HCT116 (cell line): Measurements from ENCODE around the gene PRSS1. TPM values are rescaled to one million over a fixed set of nuclear protein-coding genes. Genes with fewer than 3 reads are reported as not detected.

Experiments
- ATAC-seq: fragments of 200-7000 bp; cut with Tn5 transposase; 2 replicates; pipeline ENCODE4 v1.9.1; 2020; ENCODE audit warnings: mild to moderate bottlenecking, moderate library complexity
- BruUV-seq: library from RNA; stranded (reverse); fragments of 400-500 nt; replicated peaks from 2 replicates; lab custom pipeline; 2021; lab: Mats Ljungman, UMichigan
- CTCF ChIA-PET: fragments of 300-600 bp; sonication (Branson Sonifier 250); formaldehyde crosslinking; loops from one replicate; lab custom pipeline; 2021; ENCODE audit warnings: antibody characterized with exemption; lab: Charles Lee
- POLR2A ChIA-PET: fragments of 300-600, 350-600 bp; sonication (Branson Sonifier 250); formaldehyde crosslinking; loops from one replicate; lab custom pipeline; 2021; ENCODE audit warnings: antibody characterized with exemption; lab: Charles Lee
- RAD21 ChIA-PET, 2 experiments: fragments of 300-600 bp; sonication (Branson Sonifier 250); formaldehyde crosslinking; loops; one replicate each; lab custom pipeline; 2023; ENCODE audit warnings: low total read pairs in 2 of 2; ENCODE audit not compliant: uncharacterized antibody in 2 of 2, unreplicated experiment in 2 of 2, low non-redundant PET in 1 of 2; lab: Charles Lee
- DNase-seq: peaks from one replicate; pipeline ENCODE4 v3.0.0-alpha.2; 2010; ENCODE audit warnings: low read depth, low spot score
- H2AFZ ChIP-seq: fragments of 200-600 bp; shearing (Covaris generic), sonication (generic); 2 replicates; pipeline ENCODE4 v1.6.1; 2017; ENCODE audit warnings: low read depth, mixed run types, mixed read lengths, antibody characterized with exemption, low read length; ENCODE audit not compliant: poor library complexity, severe bottlenecking
- H3K27ac ChIP-seq: 2 replicates; pipeline ENCODE4 v1.5.1; 2012; ENCODE audit warnings: low read depth, low read length
- H3K27me3 ChIP-seq: fragments of 200-600 bp; sonication (generic); 2 replicates; pipeline ENCODE4 v1.6.1; 2016; ENCODE audit warnings: mixed run types, low read length, mixed read lengths; ENCODE audit not compliant: insufficient read depth
- H3K36me3 ChIP-seq, 2 experiments: fragments of 200-500 bp in 1 of 2; fragments of 200-600 bp in 1 of 2; sonication (Bioruptor generic) in 1 of 2; sonication (generic) in 1 of 2; 2 replicates each; pipeline versions ENCODE4 v1.5.1 to v1.6.1; 2014 to 2016; ENCODE audit warnings: low read length in 2 of 2, inconsistent platforms in 1 of 2, mixed read lengths in 1 of 2, mixed run types in 1 of 2; ENCODE audit not compliant: insufficient read depth in 2 of 2, control insufficient read depth in 1 of 2
- H3K4me1 ChIP-seq, 2 experiments: fragments of 200-600 bp in 1 of 2; sonication (generic) in 1 of 2; 2 replicates each; pipeline versions ENCODE4 v1.5.1 to v1.6.1; 2012 to 2017; ENCODE audit warnings: low read length in 2 of 2, inconsistent platforms in 1 of 2, mild to moderate bottlenecking in 1 of 2, mixed read lengths in 1 of 2, mixed run types in 1 of 2, moderate library complexity in 1 of 2; ENCODE audit not compliant: insufficient read depth in 2 of 2, control insufficient read depth in 1 of 2
- H3K4me2 ChIP-seq: fragments of 200-600 bp; sonication (generic); 2 replicates; pipeline ENCODE4 v1.6.1; 2017; ENCODE audit warnings: mixed run types, low read length, mixed read lengths
- H3K4me3 ChIP-seq, 2 experiments: fragments of 200-600 bp in 1 of 2; sonication (generic) in 1 of 2; replicated peaks in 1 of 2; 2 replicates each; pipeline ENCODE4 v1.5.1; 2011 to 2016; ENCODE audit warnings: low read length in 2 of 2, control low read depth in 1 of 2, low read depth in 1 of 2, mild to moderate bottlenecking in 1 of 2, mixed read lengths in 1 of 2, mixed run types in 1 of 2
- H3K79me2 ChIP-seq: fragments of 200-600 bp; sonication (generic); 2 replicates; pipeline ENCODE4 v1.6.1; 2017; ENCODE audit warnings: mild to moderate bottlenecking, mixed run types, low read length, moderate library complexity, mixed read lengths; ENCODE audit not compliant: insufficient read depth
- H3K9ac ChIP-seq: fragments of 200-600 bp; sonication (generic); 2 replicates; pipeline ENCODE4 v1.6.1; 2016; ENCODE audit warnings: low read length, mixed read lengths
- H3K9me2 ChIP-seq: fragments of 200-600 bp; sonication (generic), shearing (Covaris generic); 2 replicates; pipeline ENCODE4 v1.6.1; 2017; ENCODE audit warnings: mixed run types, mild to moderate bottlenecking, moderate library complexity; ENCODE audit not compliant: insufficient read depth
- H3K9me3 ChIP-seq, 2 experiments: fragments of 200-500 bp in 1 of 2; fragments of 200-600 bp in 1 of 2; sonication (Bioruptor generic) in 1 of 2; sonication (generic) in 1 of 2; 2 replicates each; pipeline ENCODE4 v1.6.1; 2014 to 2017; ENCODE audit warnings: low read length in 2 of 2, mixed read lengths in 2 of 2, inconsistent platforms in 1 of 2, low read depth in 1 of 2, mild to moderate bottlenecking in 1 of 2, mixed run types in 1 of 2, moderate library complexity in 1 of 2; ENCODE audit not compliant: control insufficient read depth in 1 of 2, insufficient read depth in 1 of 2
- H4K20me1 ChIP-seq: fragments of 200-600 bp; sonication (generic), shearing (Covaris generic); 2 replicates; pipeline ENCODE4 v1.6.1; 2017; ENCODE audit warnings: mixed run types, mild to moderate bottlenecking, moderate library complexity; ENCODE audit not compliant: insufficient read depth
- CBX3 ChIP-seq: IDR thresholded peaks from 2 replicates; pipeline ENCODE4 v1.6.1; 2012; ENCODE audit warnings: low read depth
- CEBPB ChIP-seq: IDR thresholded peaks from 2 replicates; pipeline ENCODE4 v1.6.1; 2012; ENCODE audit warnings: low read depth
- EGR1 ChIP-seq: IDR thresholded peaks from 2 replicates; pipeline ENCODE4 v1.6.1; 2012; ENCODE audit warnings: low read depth
- ELF1 ChIP-seq: IDR thresholded peaks from 2 replicates; pipeline ENCODE4 v1.6.1; 2012; ENCODE audit warnings: low read depth, borderline replicate concordance
- EZH2 ChIP-seq: fragments of 200-600 bp; sonication (generic); IDR thresholded peaks from 2 replicates; pipeline ENCODE4 v1.6.1; 2017; ENCODE audit warnings: antibody characterized with exemption, mixed run types
- FOSL1 ChIP-seq: IDR thresholded peaks from 2 replicates; pipeline ENCODE4 v1.6.1; 2012; ENCODE audit warnings: low read depth
- POLR2A ChIP-seq: IDR thresholded peaks from 2 replicates; pipeline ENCODE4 v1.7.0; 2011; ENCODE audit warnings: borderline replicate concordance; ENCODE audit not compliant: insufficient read depth, insufficient read length; ENCODE audit errors: extremely low read depth
- POLR2AphosphoS5 ChIP-seq: IDR thresholded peaks from 2 replicates; pipeline ENCODE4 v1.6.1; 2011; ENCODE audit warnings: mild to moderate bottlenecking, low read depth, low read length, moderate library complexity
- RAD21 ChIP-seq: IDR thresholded peaks from 2 replicates; pipeline ENCODE4 v1.6.1; 2012; ENCODE audit warnings: low read depth, mild to moderate bottlenecking
- SIN3A ChIP-seq: IDR thresholded peaks from 2 replicates; pipeline ENCODE4 v1.6.1; 2012; ENCODE audit warnings: low read depth
- SRF ChIP-seq: IDR thresholded peaks from 2 replicates; pipeline ENCODE4 v1.6.1; 2012; ENCODE audit warnings: low read depth
- TCF7L2 ChIP-seq: IDR thresholded peaks from 2 replicates; pipeline ENCODE4 v1.7.0; 2011; ENCODE audit warnings: borderline replicate concordance, inconsistent platforms; ENCODE audit not compliant: insufficient read depth, insufficient read length; ENCODE audit errors: extremely low read depth
- ZFX ChIP-seq: fragments of 450-650 bp; IDR thresholded peaks from 2 replicates; pipeline ENCODE4 v1.6.1; 2017
- ZNF274 ChIP-seq: fragments of 200-500 bp; sonication (Bioruptor generic); IDR thresholded peaks from 2 replicates; pipeline ENCODE4 v1.6.1; 2014; ENCODE audit warnings: mild to moderate bottlenecking, low read depth, low read length, inconsistent platforms
- intact Hi-C: fragments of 100-400 bp; cut with micrococcal nuclease; formaldehyde crosslinking; loops from 2 replicates; pipeline ENCODE4 v1.10.0; 2022
- total RNA-seq: library from RNA; stranded (reverse); gene quantifications from one replicate; pipeline ENCODE4 v1.2.1, GENCODE V29; 2021; ENCODE audit not compliant: unreplicated experiment
- TF ChIP-seq, protein P1 (sequence below), 3 experiments: fragments of 200-600 bp in 1 of 3; sonication (generic) in 1 of 3; IDR thresholded peaks in 2 of 3; conservative IDR thresholded peaks in 1 of 3; 2 replicates each; pipeline ENCODE4 v1.5.1; 2012 to 2017; ENCODE audit warnings: low read depth in 2 of 3, low read length in 2 of 3, antibody characterized with exemption in 1 of 3, borderline replicate concordance in 1 of 3, control low read depth in 1 of 3, mild to moderate bottlenecking in 1 of 3, mixed read lengths in 1 of 3, mixed run types in 1 of 3, moderate library complexity in 1 of 3; ENCODE audit not compliant: insufficient read depth in 1 of 3
- TF ChIP-seq, protein P2 (sequence below): IDR thresholded peaks from 2 replicates; pipeline ENCODE4 v1.6.1; 2011; ENCODE audit warnings: mild to moderate bottlenecking, low read length, moderate library complexity; ENCODE audit not compliant: insufficient replicate concordance; ENCODE audit errors: extremely low read depth

The PRSS1 gene
- total RNA-seq, 1 experiment from 2014 or later, result 14.6 TPM

- no peaks in the 10 kb centered on the region for H3K36me3 ChIP-seq
- no peaks in the 10 kb centered on the region for H3K27me3 ChIP-seq
- H3K79me2 ChIP-seq, result no peaks in the 10 kb centered on the region
- no peak overlapping the region for H3K4me2 ChIP-seq
- H4K20me1 ChIP-seq, result no peaks in the 10 kb centered on the region
- DNase-seq, result no peak
- RAD21 ChIA-PET, result no interaction called here
- intact Hi-C loops, result no loop called here
- no peak overlapping the region for H3K4me3 ChIP-seq
- H3K9me2 ChIP-seq, result no peaks in the 10 kb centered on the region
- H3K9ac ChIP-seq, result no peak overlapping the region
- H3K9me3 ChIP-seq, result no peaks in the 10 kb centered on the region
- no TSS peak for BruUV-seq
- H3K4me1 ChIP-seq, result no peaks in the 10 kb centered on the region
- POLR2A ChIA-PET, result no interaction called here
- TF ChIP-seq, protein P1, sequence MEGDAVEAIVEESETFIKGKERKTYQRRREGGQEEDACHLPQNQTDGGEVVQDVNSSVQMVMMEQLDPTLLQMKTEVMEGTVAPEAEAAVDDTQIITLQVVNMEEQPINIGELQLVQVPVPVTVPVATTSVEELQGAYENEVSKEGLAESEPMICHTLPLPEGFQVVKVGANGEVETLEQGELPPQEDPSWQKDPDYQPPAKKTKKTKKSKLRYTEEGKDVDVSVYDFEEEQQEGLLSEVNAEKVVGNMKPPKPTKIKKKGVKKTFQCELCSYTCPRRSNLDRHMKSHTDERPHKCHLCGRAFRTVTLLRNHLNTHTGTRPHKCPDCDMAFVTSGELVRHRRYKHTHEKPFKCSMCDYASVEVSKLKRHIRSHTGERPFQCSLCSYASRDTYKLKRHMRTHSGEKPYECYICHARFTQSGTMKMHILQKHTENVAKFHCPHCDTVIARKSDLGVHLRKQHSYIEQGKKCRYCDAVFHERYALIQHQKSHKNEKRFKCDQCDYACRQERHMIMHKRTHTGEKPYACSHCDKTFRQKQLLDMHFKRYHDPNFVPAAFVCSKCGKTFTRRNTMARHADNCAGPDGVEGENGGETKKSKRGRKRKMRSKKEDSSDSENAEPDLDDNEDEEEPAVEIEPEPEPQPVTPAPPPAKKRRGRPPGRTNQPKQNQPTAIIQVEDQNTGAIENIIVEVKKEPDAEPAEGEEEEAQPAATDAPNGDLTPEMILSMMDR (IDR thresholded peaks at IDR 0.05 in 2 of 3, conservative IDR thresholded peaks at IDR 0.05 in 1 of 3; ENCODE audit: borderline replicate concordance in 1 of 3, insufficient read depth in 1 of 3, low read depth in 2 of 3, low read length in 2 of 3), result no peak
- no peak for TF ChIP-seq POLR2A
- TF ChIP-seq, all 23 proteins: peak for 0
- Histone ChIP-seq H3K27ac (no peak overlapping the region), H2AFZ (no peak overlapping the region)
- ATAC-seq, result no peak
- CTCF ChIA-PET, result interaction anchor here (1.0 to 1.3 kb wide), 2 partner anchors 156 kb away, joined by 3 to 4 read pairs; no protein-coding TSS in a partner anchor
Measured at GRCh38 chr7:142788303-142789289, 39.3 kb downstream of the PRSS1 start.

DNA sequence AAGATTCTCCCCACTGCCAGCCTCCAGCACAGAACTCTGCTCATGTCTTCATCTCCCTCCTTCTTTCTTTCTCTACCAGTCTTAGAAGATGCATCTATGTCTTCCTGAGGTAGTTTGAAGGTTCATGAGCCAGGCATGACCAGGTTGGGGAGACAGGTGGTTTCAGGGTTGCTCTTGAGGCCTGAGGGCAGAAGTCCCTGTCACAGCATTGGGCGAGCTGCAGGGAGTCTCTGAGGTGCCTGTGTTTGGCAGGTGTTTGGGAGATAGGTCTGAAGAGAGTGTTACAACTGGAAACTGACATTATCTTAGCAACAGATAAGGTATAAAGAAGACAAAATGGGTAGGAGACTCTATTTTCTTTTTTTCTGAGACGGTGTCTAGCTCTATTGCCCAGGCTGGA is 40.2 kb downstream of the PRSS1 start:
- H3K79me2 ChIP-seq, result no peaks in the 10 kb centered on the region
- DNase-seq (no peak), ATAC-seq (no peak)
- H2AFZ ChIP-seq, result no peak overlapping the region
- H3K4me1 ChIP-seq, result no peaks in the 10 kb centered on the region
- no peak overlapping the region for H3K27ac ChIP-seq
- H3K36me3 ChIP-seq, result no peaks in the 10 kb centered on the region
- no peak overlapping the region for H3K4me2 ChIP-seq
- ChIA-PET RAD21 (no interaction called here), CTCF (interaction anchor here (1.0 kb wide), 1 partner anchor 157 kb away, joined by 3 read pairs; no protein-coding TSS in a partner anchor), POLR2A (no interaction called here)
- no peaks in the 10 kb centered on the region for H4K20me1 ChIP-seq
- H3K9ac ChIP-seq, result no peak overlapping the region
- BruUV-seq, result no TSS peak
- H3K4me3 ChIP-seq, result no peak overlapping the region
- H3K9me3 ChIP-seq, result no peaks in the 10 kb centered on the region
- TF ChIP-seq EZH2 (no peak), EGR1 (no peak), TCF7L2 (no peak), RAD21 (no peak), CBX3 (no peak), CEBPB (no peak), ZFX (no peak), ZNF274 (no peak), SRF (no peak), ELF1 (no peak), SIN3A (no peak), FOSL1 (no peak), POLR2AphosphoS5 (no peak)
- TF ChIP-seq, protein P2, sequence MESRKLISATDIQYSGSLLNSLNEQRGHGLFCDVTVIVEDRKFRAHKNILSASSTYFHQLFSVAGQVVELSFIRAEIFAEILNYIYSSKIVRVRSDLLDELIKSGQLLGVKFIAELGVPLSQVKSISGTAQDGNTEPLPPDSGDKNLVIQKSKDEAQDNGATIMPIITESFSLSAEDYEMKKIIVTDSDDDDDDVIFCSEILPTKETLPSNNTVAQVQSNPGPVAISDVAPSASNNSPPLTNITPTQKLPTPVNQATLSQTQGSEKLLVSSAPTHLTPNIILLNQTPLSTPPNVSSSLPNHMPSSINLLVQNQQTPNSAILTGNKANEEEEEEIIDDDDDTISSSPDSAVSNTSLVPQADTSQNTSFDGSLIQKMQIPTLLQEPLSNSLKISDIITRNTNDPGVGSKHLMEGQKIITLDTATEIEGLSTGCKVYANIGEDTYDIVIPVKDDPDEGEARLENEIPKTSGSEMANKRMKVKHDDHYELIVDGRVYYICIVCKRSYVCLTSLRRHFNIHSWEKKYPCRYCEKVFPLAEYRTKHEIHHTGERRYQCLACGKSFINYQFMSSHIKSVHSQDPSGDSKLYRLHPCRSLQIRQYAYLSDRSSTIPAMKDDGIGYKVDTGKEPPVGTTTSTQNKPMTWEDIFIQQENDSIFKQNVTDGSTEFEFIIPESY, result no peak
- intact Hi-C loops, result no loop called here
- H3K9me2 ChIP-seq, result no peaks in the 10 kb centered on the region
- H3K27me3 ChIP-seq, result no peaks in the 10 kb centered on the region
